ENCODE results near the gene TGM6. TPM values are rescaled to one million over a fixed set of nuclear protein-coding genes. Genes with fewer than 3 reads are reported as not detected.

Gene TGM6
- total and polyA plus RNA-seq, 4 donors, result not detected

DNA sequence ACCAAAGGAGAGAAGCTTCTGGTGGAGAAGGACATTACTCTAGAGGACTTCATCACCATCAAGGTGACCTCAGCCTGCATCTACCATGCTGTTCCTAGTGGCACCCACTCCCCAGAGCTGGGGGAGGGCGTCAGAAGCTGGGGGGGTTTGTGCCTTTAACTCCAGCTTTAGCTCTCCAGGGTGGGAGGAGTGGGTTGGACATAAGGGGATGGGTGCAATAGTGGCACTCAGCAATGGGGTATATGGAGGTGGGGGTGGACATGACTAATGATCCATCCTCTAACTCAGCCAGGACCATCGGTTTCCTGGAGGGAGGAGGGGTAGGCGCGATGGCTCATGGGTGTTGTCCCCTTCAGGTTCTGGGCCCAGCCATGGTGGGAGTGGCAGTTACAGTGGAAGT is 49.8 kb downstream of the TGM6 start:
- no peaks in the 10 kb centered on the region for H3K27me3 ChIP-seq (ENCODE audit: control insufficient read depth in 3 of 3, insufficient read depth in 3 of 3, low read length in 2 of 3)
- DNase-seq, result no peak
- 77 to 85% methylated on average over 4 of the region's 4 CpGs for WGBS, 2 donors
- H3K9me3 ChIP-seq (ENCODE audit: control insufficient read depth in 4 of 4, insufficient read depth in 3 of 4, low read length in 3 of 4), result peaks cover 0 to under 1% (median 0%) of the 10 kb centered on the region in 4 donors
- TF ChIP-seq, protein P1, sequence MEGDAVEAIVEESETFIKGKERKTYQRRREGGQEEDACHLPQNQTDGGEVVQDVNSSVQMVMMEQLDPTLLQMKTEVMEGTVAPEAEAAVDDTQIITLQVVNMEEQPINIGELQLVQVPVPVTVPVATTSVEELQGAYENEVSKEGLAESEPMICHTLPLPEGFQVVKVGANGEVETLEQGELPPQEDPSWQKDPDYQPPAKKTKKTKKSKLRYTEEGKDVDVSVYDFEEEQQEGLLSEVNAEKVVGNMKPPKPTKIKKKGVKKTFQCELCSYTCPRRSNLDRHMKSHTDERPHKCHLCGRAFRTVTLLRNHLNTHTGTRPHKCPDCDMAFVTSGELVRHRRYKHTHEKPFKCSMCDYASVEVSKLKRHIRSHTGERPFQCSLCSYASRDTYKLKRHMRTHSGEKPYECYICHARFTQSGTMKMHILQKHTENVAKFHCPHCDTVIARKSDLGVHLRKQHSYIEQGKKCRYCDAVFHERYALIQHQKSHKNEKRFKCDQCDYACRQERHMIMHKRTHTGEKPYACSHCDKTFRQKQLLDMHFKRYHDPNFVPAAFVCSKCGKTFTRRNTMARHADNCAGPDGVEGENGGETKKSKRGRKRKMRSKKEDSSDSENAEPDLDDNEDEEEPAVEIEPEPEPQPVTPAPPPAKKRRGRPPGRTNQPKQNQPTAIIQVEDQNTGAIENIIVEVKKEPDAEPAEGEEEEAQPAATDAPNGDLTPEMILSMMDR (IDR thresholded peaks at IDR 0.05; ENCODE audit: control extremely low read depth, extremely low read depth), result no peak
- no peak for ATAC-seq (ENCODE audit: insufficient read depth, low FRiP score)
- H3K36me3 ChIP-seq (ENCODE audit: control insufficient read depth in 4 of 4, insufficient read depth in 4 of 4, low read length in 4 of 4), result no peaks in the 10 kb centered on the region
- no peak overlapping the region for H3K9ac ChIP-seq (ENCODE audit: insufficient read depth in 1 of 2, low read length in 2 of 2)
- no peak overlapping the region for H3K4me3 ChIP-seq
- no peaks in the 10 kb centered on the region for H3K4me1 ChIP-seq (ENCODE audit: control insufficient read depth in 5 of 5, insufficient read depth in 5 of 5, low read length in 5 of 5)
- H3K27ac ChIP-seq (ENCODE audit: low read depth in 1 of 2, low read length in 1 of 2), result no peak overlapping the region

DNA sequence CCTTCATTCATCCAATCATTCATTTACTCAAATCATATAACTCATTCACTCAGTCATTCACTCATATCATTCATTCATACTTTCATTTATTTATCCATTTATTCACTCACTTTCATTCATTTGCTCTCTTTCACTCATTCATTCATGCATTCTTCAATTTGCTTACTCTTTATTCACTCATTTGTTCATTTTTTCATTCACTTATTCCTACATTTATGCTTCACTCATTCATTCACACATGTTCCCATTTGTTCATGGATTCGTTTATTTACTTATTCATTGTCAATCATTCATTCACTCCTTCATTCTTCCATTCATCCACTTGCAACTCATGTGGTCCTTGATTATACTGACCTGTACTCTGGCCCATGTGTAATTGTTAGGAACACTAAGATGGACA is 50.5 kb downstream of the TGM6 start:
- Histone ChIP-seq H3K9me3 (ENCODE audit: control insufficient read depth in 4 of 4, insufficient read depth in 3 of 4, low read length in 3 of 4) (peaks cover 0 to 2% (median 0%) of the 10 kb centered on the region in 4 donors), H3K36me3 (ENCODE audit: control insufficient read depth in 4 of 4, insufficient read depth in 4 of 4, low read length in 4 of 4) (no peaks in the 10 kb centered on the region), H3K9ac (ENCODE audit: insufficient read depth in 1 of 2, low read length in 2 of 2) (no peak overlapping the region), H3K27ac (ENCODE audit: low read depth in 1 of 2, low read length in 1 of 2) (no peak overlapping the region), H3K4me3 (no peak overlapping the region), H3K4me1 (ENCODE audit: control insufficient read depth in 5 of 5, insufficient read depth in 5 of 5, low read length in 5 of 5) (no peaks in the 10 kb centered on the region), H3K27me3 (ENCODE audit: control insufficient read depth in 3 of 3, insufficient read depth in 3 of 3, low read length in 2 of 3) (no peaks in the 10 kb centered on the region)
- ATAC-seq (ENCODE audit: insufficient read depth, low FRiP score) (no peak), DNase-seq (no peak)
- WGBS, 2 donors, result 43 to 61% methylated on average over 1 of the region's 1 CpG
- TF ChIP-seq, protein P1 (IDR thresholded peaks at IDR 0.05; ENCODE audit: control extremely low read depth, extremely low read depth), result no peak

DNA sequence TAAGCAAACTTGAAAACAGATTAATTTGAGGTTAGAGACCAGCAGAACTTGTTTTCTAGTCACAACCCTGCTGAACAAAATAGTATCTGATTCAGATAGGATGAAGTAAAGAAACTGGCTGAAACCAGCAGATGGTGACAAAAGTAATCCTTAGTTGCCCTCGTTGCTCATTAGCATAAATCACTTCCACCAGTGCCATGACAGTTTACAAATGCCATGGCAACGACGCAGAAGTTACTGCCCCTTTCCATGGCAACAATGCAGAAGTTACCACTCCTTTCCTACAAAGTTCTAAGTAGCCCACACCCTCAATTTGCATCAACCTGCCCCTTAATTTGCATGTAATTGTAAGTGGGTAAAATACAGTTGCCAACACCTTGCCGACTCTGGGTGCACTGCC is 66.1 kb downstream of the TGM6 start:
- TF ChIP-seq, protein P1 (IDR thresholded peaks at IDR 0.05; ENCODE audit: control extremely low read depth, extremely low read depth), result no peak
- Histone ChIP-seq H3K9ac (ENCODE audit: insufficient read depth in 1 of 2, low read length in 2 of 2) (no peak overlapping the region), H3K27me3 (ENCODE audit: control insufficient read depth in 3 of 3, insufficient read depth in 3 of 3, low read length in 2 of 3) (no peaks in the 10 kb centered on the region), H3K9me3 (ENCODE audit: control insufficient read depth in 4 of 4, insufficient read depth in 3 of 4, low read length in 3 of 4) (no peaks in the 10 kb centered on the region), H3K4me1 (ENCODE audit: control insufficient read depth in 5 of 5, insufficient read depth in 5 of 5, low read length in 5 of 5) (no peaks in the 10 kb centered on the region), H3K4me3 (no peak overlapping the region), H3K36me3 (ENCODE audit: control insufficient read depth in 4 of 4, insufficient read depth in 4 of 4, low read length in 4 of 4) (no peaks in the 10 kb centered on the region), H3K27ac (ENCODE audit: low read depth in 1 of 2, low read length in 1 of 2) (no peak overlapping the region)
- WGBS, 2 donors, result 63 to 71% methylated on average over 4 of the region's 4 CpGs
- ATAC-seq (ENCODE audit: insufficient read depth, low FRiP score) (no peak), DNase-seq (no peak)

DNA sequence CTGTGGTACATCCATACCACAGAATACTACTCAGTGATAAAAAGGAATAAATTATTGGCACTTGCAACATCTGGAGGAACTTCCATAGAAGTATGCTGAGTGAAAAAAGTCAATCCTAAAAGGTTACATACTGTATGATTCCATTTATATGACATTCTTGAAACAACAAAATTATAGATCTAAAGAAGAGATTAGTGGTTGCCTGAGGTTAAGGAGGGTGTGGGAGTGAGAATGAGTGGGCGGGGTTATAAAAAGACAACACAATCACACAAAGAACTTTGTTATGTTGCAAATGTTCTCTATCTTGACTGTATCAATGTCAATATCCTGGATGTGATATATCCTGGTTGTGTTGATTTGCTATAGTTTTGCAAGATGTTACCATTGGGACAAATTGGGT is 68.7 kb downstream of the TGM6 start:
- Histone ChIP-seq H3K36me3 (ENCODE audit: control insufficient read depth in 4 of 4, insufficient read depth in 4 of 4, low read length in 4 of 4) (no peaks in the 10 kb centered on the region), H3K27ac (ENCODE audit: low read depth in 1 of 2, low read length in 1 of 2) (no peak overlapping the region), H3K4me3 (no peak overlapping the region), H3K9ac (ENCODE audit: insufficient read depth in 1 of 2, low read length in 2 of 2) (no peak overlapping the region), H3K9me3 (ENCODE audit: control insufficient read depth in 4 of 4, insufficient read depth in 3 of 4, low read length in 3 of 4) (no peaks in the 10 kb centered on the region), H3K4me1 (ENCODE audit: control insufficient read depth in 5 of 5, insufficient read depth in 5 of 5, low read length in 5 of 5) (no peaks in the 10 kb centered on the region), H3K27me3 (ENCODE audit: control insufficient read depth in 3 of 3, insufficient read depth in 3 of 3, low read length in 2 of 3) (no peaks in the 10 kb centered on the region)
- ATAC-seq (ENCODE audit: insufficient read depth, low FRiP score), result no peak
- TF ChIP-seq, protein P1 (IDR thresholded peaks at IDR 0.05; ENCODE audit: control extremely low read depth, extremely low read depth), result no peak
- 93 to 96% methylated on average over 1 of the region's 1 CpG for WGBS, 2 donors
- DNase-seq, result no peak
